Measurements from ENCODE around the gene FOXP1.
"Not testable (repeated sequence)": the region's sequence is repeated elsewhere in the genome, so short reads cannot be mapped to it uniquely, and the experiment has no call there.

The FOXP1 gene

GRCh38 chr3:70996082-70996481 is 587.4 kb downstream of the FOXP1 start:
- no peak for DNase-seq (ENCODE audit: low read depth in 4 of 4, low spot score in 1 of 4)

DNA sequence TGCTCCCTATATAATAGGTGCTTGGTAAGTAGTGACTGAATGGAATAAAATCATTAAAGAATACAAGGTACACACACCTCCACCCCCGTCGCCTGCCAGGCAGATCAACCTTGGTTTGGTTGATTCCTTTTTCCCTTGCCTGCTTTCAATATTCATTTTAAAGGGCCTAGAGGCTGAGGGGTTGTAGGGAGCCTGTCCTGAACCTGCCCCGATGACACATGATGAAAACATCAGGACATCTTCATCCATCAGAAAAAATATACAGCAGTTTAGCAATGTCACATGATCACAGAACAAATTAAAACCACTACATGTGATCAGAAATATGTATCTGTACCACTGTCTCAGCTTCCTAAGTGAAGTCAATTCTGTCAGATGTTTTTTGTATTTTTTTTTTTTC is 588.9 kb downstream of the FOXP1 start:
- no peak for DNase-seq (ENCODE audit: low read depth in 4 of 4, low spot score in 1 of 4)

GRCh38 chr3:70992562-70993204 is 590.8 kb downstream of the FOXP1 start:
- no peak for DNase-seq (ENCODE audit: low read depth in 4 of 4, low spot score in 1 of 4)

DNA sequence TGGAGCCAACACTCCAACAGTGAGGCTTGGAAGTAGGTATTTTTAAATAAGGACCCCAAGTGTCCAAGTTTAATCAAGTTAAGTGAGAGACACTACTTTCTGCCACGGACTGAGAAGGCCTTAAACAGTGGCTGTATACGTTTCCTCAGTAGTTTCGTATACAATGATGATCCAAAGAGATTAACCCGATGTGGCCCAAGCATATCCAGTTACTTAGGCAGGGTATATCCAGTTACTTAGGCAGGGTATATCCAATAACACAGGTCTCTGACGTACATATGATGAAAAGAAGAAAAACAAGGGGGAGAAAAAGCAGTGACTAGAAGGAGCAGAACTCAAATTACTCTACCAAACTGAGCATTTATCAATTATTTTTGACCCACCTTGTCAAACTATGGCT is 591.4 kb downstream of the FOXP1 start:
- DNase-seq (ENCODE audit: low read depth in 4 of 4, low spot score in 1 of 4), result no peak

DNA sequence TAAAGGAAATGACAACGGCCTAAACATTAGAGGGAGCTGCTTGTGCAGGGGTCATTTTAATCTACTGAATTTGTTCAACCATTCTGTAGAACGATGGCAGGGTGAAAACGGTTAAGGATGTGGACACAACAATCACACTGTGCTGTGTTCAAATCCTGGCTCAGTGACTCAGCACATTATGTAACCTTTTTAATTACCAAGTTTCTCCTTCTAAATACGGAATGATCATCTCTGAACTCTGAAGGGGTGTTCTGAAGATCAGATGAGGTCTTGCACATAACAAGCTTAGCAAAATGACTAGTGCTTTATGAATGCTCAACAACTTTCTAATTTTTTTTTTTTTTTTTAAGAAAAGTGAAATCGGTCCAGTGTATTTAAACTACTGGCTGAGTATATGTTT is 592.8 kb downstream of the FOXP1 start:
- no peak for DNase-seq (ENCODE audit: low read depth in 4 of 4, low spot score in 1 of 4)

- no peak for DNase-seq (ENCODE audit: low read depth in 4 of 4, low spot score in 1 of 4)
Measured at GRCh38 chr3:70990185-70990584, 593.3 kb downstream of the FOXP1 start.

GRCh38 chr3:70989174-70989573 is 594.4 kb downstream of the FOXP1 start:
- DNase-seq (ENCODE audit: low read depth in 4 of 4, low spot score in 1 of 4), result no peak

GRCh38 chr3:70988111-70988510 is 595.4 kb downstream of the FOXP1 start:
- no peak for DNase-seq (ENCODE audit: low read depth in 4 of 4, low spot score in 1 of 4)

DNA sequence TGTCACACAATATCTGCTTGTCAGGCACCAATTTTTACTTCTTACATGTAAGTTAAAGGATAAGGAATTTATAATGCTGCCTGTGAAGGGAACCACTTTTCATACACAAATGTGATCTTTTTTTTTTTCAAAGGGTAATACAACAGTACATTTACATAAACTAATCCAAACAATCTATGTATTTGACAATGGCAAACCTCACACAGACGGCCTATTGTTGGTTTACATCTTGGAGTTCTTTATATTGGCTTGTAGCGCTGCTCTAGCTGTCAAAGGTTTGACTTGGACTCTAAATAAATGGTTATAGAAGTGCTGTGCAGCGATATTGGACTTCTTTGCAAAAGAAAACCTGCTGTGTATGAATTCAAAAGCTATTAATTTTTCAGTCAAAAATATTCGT is 598.0 kb downstream of the FOXP1 start:
- DNase-seq (ENCODE audit: low read depth in 4 of 4, low spot score in 1 of 4), result no peak

DNA sequence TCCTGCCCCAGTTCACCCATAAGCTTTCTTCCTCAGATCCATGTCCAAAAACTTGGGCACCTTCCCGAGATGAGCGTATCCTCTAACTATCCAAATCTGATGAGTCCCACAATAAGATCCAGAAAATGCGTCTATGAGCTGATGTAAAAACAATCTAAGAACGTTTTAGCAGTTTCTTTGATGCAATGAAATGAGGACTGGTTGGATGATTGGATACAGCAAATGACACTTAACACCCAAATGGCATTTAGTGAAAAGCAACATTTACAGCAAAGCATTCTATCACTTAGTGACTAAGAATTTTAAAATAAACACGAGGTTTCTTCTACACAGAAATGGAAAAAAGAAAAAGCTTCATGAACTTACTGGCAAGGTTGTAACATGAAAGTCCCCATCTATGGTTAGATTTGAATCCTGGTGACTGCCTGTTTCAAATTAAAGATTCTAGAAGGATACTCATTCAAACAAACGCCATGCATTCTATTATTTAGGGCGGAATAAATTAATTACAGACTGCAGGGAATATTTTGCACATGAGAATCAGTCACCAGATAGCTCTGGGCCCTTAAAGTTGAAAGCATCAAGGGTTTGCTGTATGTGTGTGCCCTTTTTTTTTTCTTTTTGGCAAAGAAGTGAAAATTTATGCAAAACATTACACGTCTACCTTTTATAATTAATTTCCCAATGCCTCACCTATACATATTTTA is 598.6 kb downstream of the FOXP1 start:
- DNase-seq (ENCODE audit: low read depth in 4 of 4, low spot score in 1 of 4), result no peak

DNA sequence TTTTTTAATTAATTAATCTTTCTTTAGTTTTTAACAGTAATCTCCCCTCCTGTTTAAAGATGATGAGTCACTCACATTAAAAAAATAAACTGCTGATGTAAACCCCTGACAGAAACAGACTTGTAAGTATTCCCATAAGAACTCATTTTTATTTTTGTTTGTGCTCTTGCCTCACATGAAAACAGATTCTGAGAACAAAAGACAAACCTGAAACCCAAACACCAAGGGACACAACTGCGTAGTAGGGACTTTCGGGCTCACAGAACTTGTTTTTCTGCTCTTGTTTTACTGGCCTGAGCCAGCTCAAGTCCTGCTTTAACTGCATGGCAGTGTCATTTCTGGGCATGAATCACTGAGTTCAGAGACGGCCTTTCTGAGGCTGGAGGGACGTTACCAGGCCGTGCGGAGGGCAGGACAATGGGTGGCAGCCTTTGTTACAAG is 600.8 kb downstream of the FOXP1 start:
- DNase-seq (ENCODE audit: low read depth in 4 of 4, low spot score in 1 of 4), result no peak

- DNase-seq (ENCODE audit: low read depth in 4 of 4, low spot score in 1 of 4), result no peak
Measured at GRCh38 chr3:70982284-70982683, 601.2 kb downstream of the FOXP1 start.

- no peak for DNase-seq (ENCODE audit: low read depth in 4 of 4, low spot score in 1 of 4)
Measured at GRCh38 chr3:70981231-70981880, 602.2 kb downstream of the FOXP1 start.

GRCh38 chr3:70980646-70981170 is 602.8 kb downstream of the FOXP1 start:
- no peak for DNase-seq (ENCODE audit: low read depth in 4 of 4, low spot score in 1 of 4)

- no peak for DNase-seq (ENCODE audit: low read depth in 4 of 4, low spot score in 1 of 4)
Measured at GRCh38 chr3:70979983-70980645, 603.4 kb downstream of the FOXP1 start.

- DNase-seq (ENCODE audit: low read depth in 4 of 4, low spot score in 1 of 4), result no peak
Measured at GRCh38 chr3:70977712-70978111, 605.8 kb downstream of the FOXP1 start.

- not testable (repeated sequence) for DNase-seq (ENCODE audit: low read depth in 4 of 4, low spot score in 1 of 4)
Measured at GRCh38 chr3:70975981-70976380, 607.5 kb downstream of the FOXP1 start.

DNA sequence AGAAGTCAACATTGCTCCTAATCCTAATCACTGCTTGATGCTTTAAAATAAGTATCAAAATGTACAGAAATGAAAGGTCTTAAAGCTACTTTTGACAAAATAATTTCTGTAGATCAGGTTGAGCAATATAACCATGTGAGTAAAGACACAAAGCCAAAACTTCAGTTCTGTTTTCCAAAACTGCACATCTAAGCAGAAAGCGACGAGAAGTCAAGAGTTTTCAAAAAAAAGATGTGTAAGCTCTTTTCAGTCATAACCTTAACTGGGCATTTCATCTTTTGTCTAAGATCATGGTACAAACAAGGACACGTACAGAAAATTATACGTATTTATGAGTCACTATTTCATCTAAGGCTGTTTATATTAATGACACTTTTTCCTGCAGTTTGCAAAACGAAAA is 608.8 kb downstream of the FOXP1 start:
- DNase-seq (ENCODE audit: low read depth in 4 of 4, low spot score in 1 of 4), result no peak

DNA sequence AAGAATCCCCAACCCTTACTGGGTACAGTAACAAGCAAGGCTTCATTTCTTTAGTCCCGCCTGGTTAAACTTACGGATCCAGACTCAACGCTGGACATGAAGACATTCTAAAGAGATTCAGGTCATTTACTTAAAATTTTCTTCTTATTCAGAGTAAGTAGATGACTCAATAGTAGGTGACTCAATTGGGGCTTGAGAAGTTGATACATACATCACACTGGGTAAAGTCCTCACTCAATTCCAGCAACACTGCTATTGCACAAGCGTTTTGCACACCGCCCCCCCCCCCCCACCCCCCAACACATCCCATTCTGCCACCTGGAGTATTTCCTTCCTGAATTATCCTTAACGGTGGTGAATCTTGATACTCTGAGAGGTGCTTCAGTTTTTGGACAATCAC is 610.0 kb downstream of the FOXP1 start:
- no peak for DNase-seq (ENCODE audit: low read depth in 4 of 4, low spot score in 1 of 4)

DNA sequence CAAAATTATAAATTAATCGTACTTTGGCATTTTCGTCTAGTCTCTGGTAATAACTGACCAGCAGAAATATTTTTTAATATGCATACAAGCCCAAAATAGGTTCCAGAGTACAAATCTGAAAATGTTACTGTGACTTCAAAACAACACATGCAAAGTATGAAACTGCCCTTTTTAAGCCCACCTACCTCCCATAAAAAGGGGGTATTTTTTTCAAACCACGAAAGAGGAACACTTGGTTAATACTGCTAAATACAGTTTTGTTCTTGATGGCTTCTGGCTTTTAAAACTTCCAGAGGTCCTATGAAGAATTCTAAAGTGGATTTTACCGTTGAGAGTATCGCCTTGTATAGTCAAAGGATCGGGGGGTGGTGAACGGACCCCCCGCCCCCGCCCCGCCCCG is 610.7 kb downstream of the FOXP1 start:
- DNase-seq (ENCODE audit: low read depth in 4 of 4, low spot score in 1 of 4), result no peak

DNA sequence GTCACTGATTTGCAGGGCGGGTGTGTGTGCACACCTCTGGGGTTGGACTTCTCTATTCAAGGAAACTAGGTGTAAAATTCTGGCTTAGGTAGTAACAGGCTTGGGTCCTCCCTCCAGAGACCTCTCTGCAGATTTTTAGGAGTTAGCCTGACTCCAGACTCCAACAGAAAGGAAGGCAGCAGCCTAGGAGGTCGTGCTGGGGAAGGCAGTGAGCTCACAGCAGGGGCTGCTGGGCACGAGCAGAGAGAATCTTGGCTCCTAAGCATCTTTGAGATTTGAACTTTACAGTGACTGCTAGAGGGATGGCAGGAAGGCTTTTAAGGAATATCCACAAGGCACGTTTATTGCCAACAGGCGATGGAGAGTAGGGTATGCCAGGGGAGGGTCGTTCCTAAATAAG is 612.6 kb downstream of the FOXP1 start:
- no peak for DNase-seq (ENCODE audit: low read depth in 4 of 4, low spot score in 1 of 4)

- DNase-seq (ENCODE audit: low read depth in 4 of 4, low spot score in 1 of 4), result no peak
Measured at GRCh38 chr3:70970171-70970570, 613.4 kb downstream of the FOXP1 start.

Measured in stimulated activated CD4-positive, alpha-beta T cell treated with anti-CD3 and anti-CD28 coated beads, Interleukin-1b, Interleukin-23, amount 100 ng/mL, for 24 hours (primary cell).